HCT116 (cell line): ENCODE measurements around the gene TRIM62. TPM values are rescaled to one million over a fixed set of nuclear protein-coding genes. Genes with fewer than 3 reads are reported as not detected.

Experiments
- ATAC-seq: fragments of 200-7000 bp; cut with Tn5 transposase; 2 replicates; pipeline ENCODE4 v1.9.1; 2020; ENCODE audit warnings: mild to moderate bottlenecking, moderate library complexity
- BruUV-seq: library from RNA; stranded (reverse); fragments of 400-500 nt; replicated peaks from 2 replicates; lab custom pipeline; 2021; lab: Mats Ljungman, UMichigan
- CTCF ChIA-PET: fragments of 300-600 bp; sonication (Branson Sonifier 250); formaldehyde crosslinking; loops from one replicate; lab custom pipeline; 2021; ENCODE audit warnings: antibody characterized with exemption; lab: Charles Lee
- POLR2A ChIA-PET: fragments of 300-600, 350-600 bp; sonication (Branson Sonifier 250); formaldehyde crosslinking; loops from one replicate; lab custom pipeline; 2021; ENCODE audit warnings: antibody characterized with exemption; lab: Charles Lee
- RAD21 ChIA-PET, 2 experiments: fragments of 300-600 bp; sonication (Branson Sonifier 250); formaldehyde crosslinking; loops; one replicate each; lab custom pipeline; 2023; ENCODE audit warnings: low total read pairs in 2 of 2; ENCODE audit not compliant: uncharacterized antibody in 2 of 2, unreplicated experiment in 2 of 2, low non-redundant PET in 1 of 2; lab: Charles Lee
- DNase-seq: peaks from one replicate; pipeline ENCODE4 v3.0.0-alpha.2; 2010; ENCODE audit warnings: low read depth, low spot score
- H2AFZ ChIP-seq: fragments of 200-600 bp; shearing (Covaris generic), sonication (generic); 2 replicates; pipeline ENCODE4 v1.6.1; 2017; ENCODE audit warnings: low read depth, mixed run types, mixed read lengths, antibody characterized with exemption, low read length; ENCODE audit not compliant: poor library complexity, severe bottlenecking
- H3K27ac ChIP-seq: 2 replicates; pipeline ENCODE4 v1.5.1; 2012; ENCODE audit warnings: low read depth, low read length
- H3K27me3 ChIP-seq: fragments of 200-600 bp; sonication (generic); 2 replicates; pipeline ENCODE4 v1.6.1; 2016; ENCODE audit warnings: mixed run types, low read length, mixed read lengths; ENCODE audit not compliant: insufficient read depth
- H3K36me3 ChIP-seq, 2 experiments: fragments of 200-500 bp in 1 of 2; fragments of 200-600 bp in 1 of 2; sonication (Bioruptor generic) in 1 of 2; sonication (generic) in 1 of 2; 2 replicates each; pipeline versions ENCODE4 v1.5.1 to v1.6.1; 2014 to 2016; ENCODE audit warnings: low read length in 2 of 2, inconsistent platforms in 1 of 2, mixed read lengths in 1 of 2, mixed run types in 1 of 2; ENCODE audit not compliant: insufficient read depth in 2 of 2, control insufficient read depth in 1 of 2
- H3K4me1 ChIP-seq, 2 experiments: fragments of 200-600 bp in 1 of 2; sonication (generic) in 1 of 2; 2 replicates each; pipeline versions ENCODE4 v1.5.1 to v1.6.1; 2012 to 2017; ENCODE audit warnings: low read length in 2 of 2, inconsistent platforms in 1 of 2, mild to moderate bottlenecking in 1 of 2, mixed read lengths in 1 of 2, mixed run types in 1 of 2, moderate library complexity in 1 of 2; ENCODE audit not compliant: insufficient read depth in 2 of 2, control insufficient read depth in 1 of 2
- H3K4me2 ChIP-seq: fragments of 200-600 bp; sonication (generic); 2 replicates; pipeline ENCODE4 v1.6.1; 2017; ENCODE audit warnings: mixed run types, low read length, mixed read lengths
- H3K4me3 ChIP-seq, 2 experiments: fragments of 200-600 bp in 1 of 2; sonication (generic) in 1 of 2; replicated peaks in 1 of 2; 2 replicates each; pipeline ENCODE4 v1.5.1; 2011 to 2016; ENCODE audit warnings: low read length in 2 of 2, control low read depth in 1 of 2, low read depth in 1 of 2, mild to moderate bottlenecking in 1 of 2, mixed read lengths in 1 of 2, mixed run types in 1 of 2
- H3K79me2 ChIP-seq: fragments of 200-600 bp; sonication (generic); 2 replicates; pipeline ENCODE4 v1.6.1; 2017; ENCODE audit warnings: mild to moderate bottlenecking, mixed run types, low read length, moderate library complexity, mixed read lengths; ENCODE audit not compliant: insufficient read depth
- H3K9ac ChIP-seq: fragments of 200-600 bp; sonication (generic); 2 replicates; pipeline ENCODE4 v1.6.1; 2016; ENCODE audit warnings: low read length, mixed read lengths
- H3K9me2 ChIP-seq: fragments of 200-600 bp; sonication (generic), shearing (Covaris generic); 2 replicates; pipeline ENCODE4 v1.6.1; 2017; ENCODE audit warnings: mixed run types, mild to moderate bottlenecking, moderate library complexity; ENCODE audit not compliant: insufficient read depth
- H3K9me3 ChIP-seq, 2 experiments: fragments of 200-500 bp in 1 of 2; fragments of 200-600 bp in 1 of 2; sonication (Bioruptor generic) in 1 of 2; sonication (generic) in 1 of 2; 2 replicates each; pipeline ENCODE4 v1.6.1; 2014 to 2017; ENCODE audit warnings: low read length in 2 of 2, mixed read lengths in 2 of 2, inconsistent platforms in 1 of 2, low read depth in 1 of 2, mild to moderate bottlenecking in 1 of 2, mixed run types in 1 of 2, moderate library complexity in 1 of 2; ENCODE audit not compliant: control insufficient read depth in 1 of 2, insufficient read depth in 1 of 2
- H4K20me1 ChIP-seq: fragments of 200-600 bp; sonication (generic), shearing (Covaris generic); 2 replicates; pipeline ENCODE4 v1.6.1; 2017; ENCODE audit warnings: mixed run types, mild to moderate bottlenecking, moderate library complexity; ENCODE audit not compliant: insufficient read depth
- CBX3 ChIP-seq: IDR thresholded peaks from 2 replicates; pipeline ENCODE4 v1.6.1; 2012; ENCODE audit warnings: low read depth
- CEBPB ChIP-seq: IDR thresholded peaks from 2 replicates; pipeline ENCODE4 v1.6.1; 2012; ENCODE audit warnings: low read depth
- EGR1 ChIP-seq: IDR thresholded peaks from 2 replicates; pipeline ENCODE4 v1.6.1; 2012; ENCODE audit warnings: low read depth
- ELF1 ChIP-seq: IDR thresholded peaks from 2 replicates; pipeline ENCODE4 v1.6.1; 2012; ENCODE audit warnings: low read depth, borderline replicate concordance
- EZH2phosphoT487 ChIP-seq: fragments of 200-600 bp; IDR thresholded peaks from 2 replicates; pipeline ENCODE4 v1.6.1; 2018; ENCODE audit warnings: antibody characterized with exemption, borderline replicate concordance
- FOSL1 ChIP-seq: IDR thresholded peaks from 2 replicates; pipeline ENCODE4 v1.6.1; 2012; ENCODE audit warnings: low read depth
- JUND ChIP-seq: IDR thresholded peaks from 2 replicates; pipeline ENCODE4 v1.6.1; 2012
- POLR2A ChIP-seq: IDR thresholded peaks from 2 replicates; pipeline ENCODE4 v1.7.0; 2011; ENCODE audit warnings: borderline replicate concordance; ENCODE audit not compliant: insufficient read depth, insufficient read length; ENCODE audit errors: extremely low read depth
- POLR2AphosphoS5 ChIP-seq: IDR thresholded peaks from 2 replicates; pipeline ENCODE4 v1.6.1; 2011; ENCODE audit warnings: mild to moderate bottlenecking, low read depth, low read length, moderate library complexity
- RAD21 ChIP-seq: IDR thresholded peaks from 2 replicates; pipeline ENCODE4 v1.6.1; 2012; ENCODE audit warnings: low read depth, mild to moderate bottlenecking
- SIN3A ChIP-seq: IDR thresholded peaks from 2 replicates; pipeline ENCODE4 v1.6.1; 2012; ENCODE audit warnings: low read depth
- SRF ChIP-seq: IDR thresholded peaks from 2 replicates; pipeline ENCODE4 v1.6.1; 2012; ENCODE audit warnings: low read depth
- TCF7L2 ChIP-seq: IDR thresholded peaks from 2 replicates; pipeline ENCODE4 v1.7.0; 2011; ENCODE audit warnings: borderline replicate concordance, inconsistent platforms; ENCODE audit not compliant: insufficient read depth, insufficient read length; ENCODE audit errors: extremely low read depth
- YY1 ChIP-seq: IDR thresholded peaks from 2 replicates; pipeline ENCODE4 v1.6.1; 2011; ENCODE audit warnings: low read length, low read depth, moderate library complexity, mild to moderate bottlenecking; ENCODE audit not compliant: insufficient replicate concordance; ENCODE audit errors: extremely low read depth
- ZBTB33 ChIP-seq: IDR thresholded peaks from 2 replicates; pipeline ENCODE4 v1.6.1; 2011; ENCODE audit warnings: mild to moderate bottlenecking, low read length, moderate library complexity; ENCODE audit not compliant: insufficient replicate concordance; ENCODE audit errors: extremely low read depth
- ZNF274 ChIP-seq: fragments of 200-500 bp; sonication (Bioruptor generic); IDR thresholded peaks from 2 replicates; pipeline ENCODE4 v1.6.1; 2014; ENCODE audit warnings: mild to moderate bottlenecking, low read depth, low read length, inconsistent platforms
- intact Hi-C: fragments of 100-400 bp; cut with micrococcal nuclease; formaldehyde crosslinking; loops from 2 replicates; pipeline ENCODE4 v1.10.0; 2022
- total RNA-seq: library from RNA; stranded (reverse); gene quantifications from one replicate; pipeline ENCODE4 v1.2.1, GENCODE V29; 2021; ENCODE audit not compliant: unreplicated experiment
- TF ChIP-seq, protein P1 (sequence below): IDR thresholded peaks from 2 replicates; pipeline ENCODE4 v1.6.1; 2012; ENCODE audit warnings: low read depth

The TRIM62 gene
- total RNA-seq, 1 experiment from 2014 or later: 6.5 TPM

DNA sequence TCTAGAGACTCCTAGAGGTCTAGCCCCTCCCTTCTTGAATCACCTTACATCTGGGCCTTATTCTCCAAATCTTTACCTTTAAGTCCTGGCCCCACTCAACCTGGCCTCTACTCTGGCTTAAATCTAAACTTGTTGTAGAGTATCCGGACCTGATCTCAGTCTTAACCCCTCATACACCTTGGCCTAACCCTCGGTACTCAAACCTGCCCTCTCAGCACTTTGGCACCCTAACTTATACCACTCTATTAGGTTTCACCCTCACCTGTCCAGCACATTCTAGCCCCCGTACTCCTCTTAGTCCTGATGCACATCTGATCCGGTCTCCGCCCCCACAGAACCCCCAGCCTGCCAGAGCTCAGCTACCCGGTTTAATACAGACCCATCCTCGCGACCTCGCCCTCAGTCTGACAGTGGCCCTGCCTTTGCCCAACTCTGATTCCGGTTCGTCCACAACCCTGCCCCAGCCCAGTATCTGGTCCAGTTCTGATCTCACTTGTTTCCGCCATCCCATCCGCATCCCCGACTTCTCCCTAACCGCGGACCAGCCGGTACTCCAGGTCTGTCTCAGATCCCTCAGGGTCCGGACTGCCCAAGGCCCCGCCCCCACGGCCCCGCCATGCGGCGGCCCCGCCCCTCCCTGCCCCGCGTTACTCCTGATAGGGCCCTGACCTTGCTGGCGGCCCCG is 1.5 kb downstream of the TRIM62 start:
- CTCF ChIA-PET: interaction anchor here (0.6 to 1.6 kb wide), 5 partner anchors 13 to 147 kb away, joined by 3 to 5 read pairs (median 3); no protein-coding TSS in a partner anchor
- TF ChIP-seq SIN3A (no peak), ELF1 (no peak), YY1 (no peak), JUND (no peak), FOSL1 (no peak), EZH2phosphoT487 (no peak), ZBTB33 (no peak), CBX3 (no peak), SRF (no peak), EGR1 (no peak), POLR2A (no peak), ZNF274 (no peak), RAD21 (no peak), CEBPB (no peak), POLR2AphosphoS5 (no peak), TCF7L2 (no peak)
- TF ChIP-seq, protein P1, sequence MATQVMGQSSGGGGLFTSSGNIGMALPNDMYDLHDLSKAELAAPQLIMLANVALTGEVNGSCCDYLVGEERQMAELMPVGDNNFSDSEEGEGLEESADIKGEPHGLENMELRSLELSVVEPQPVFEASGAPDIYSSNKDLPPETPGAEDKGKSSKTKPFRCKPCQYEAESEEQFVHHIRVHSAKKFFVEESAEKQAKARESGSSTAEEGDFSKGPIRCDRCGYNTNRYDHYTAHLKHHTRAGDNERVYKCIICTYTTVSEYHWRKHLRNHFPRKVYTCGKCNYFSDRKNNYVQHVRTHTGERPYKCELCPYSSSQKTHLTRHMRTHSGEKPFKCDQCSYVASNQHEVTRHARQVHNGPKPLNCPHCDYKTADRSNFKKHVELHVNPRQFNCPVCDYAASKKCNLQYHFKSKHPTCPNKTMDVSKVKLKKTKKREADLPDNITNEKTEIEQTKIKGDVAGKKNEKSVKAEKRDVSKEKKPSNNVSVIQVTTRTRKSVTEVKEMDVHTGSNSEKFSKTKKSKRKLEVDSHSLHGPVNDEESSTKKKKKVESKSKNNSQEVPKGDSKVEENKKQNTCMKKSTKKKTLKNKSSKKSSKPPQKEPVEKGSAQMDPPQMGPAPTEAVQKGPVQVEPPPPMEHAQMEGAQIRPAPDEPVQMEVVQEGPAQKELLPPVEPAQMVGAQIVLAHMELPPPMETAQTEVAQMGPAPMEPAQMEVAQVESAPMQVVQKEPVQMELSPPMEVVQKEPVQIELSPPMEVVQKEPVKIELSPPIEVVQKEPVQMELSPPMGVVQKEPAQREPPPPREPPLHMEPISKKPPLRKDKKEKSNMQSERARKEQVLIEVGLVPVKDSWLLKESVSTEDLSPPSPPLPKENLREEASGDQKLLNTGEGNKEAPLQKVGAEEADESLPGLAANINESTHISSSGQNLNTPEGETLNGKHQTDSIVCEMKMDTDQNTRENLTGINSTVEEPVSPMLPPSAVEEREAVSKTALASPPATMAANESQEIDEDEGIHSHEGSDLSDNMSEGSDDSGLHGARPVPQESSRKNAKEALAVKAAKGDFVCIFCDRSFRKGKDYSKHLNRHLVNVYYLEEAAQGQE: no peak
- TF ChIP-seq, all 23 proteins: peak for 0
- ChIA-PET POLR2A (interaction anchor here (0.7 to 1.3 kb wide), 3 partner anchors 7 to 252 kb away, joined by 3 read pairs; no protein-coding TSS in a partner anchor), RAD21 (interaction anchor here in 1 of 2 experiments (0.6 kb wide), 1 partner anchor 363 kb away, joined by 7 read pairs; the partner anchor contains the start of genes S100PBP and YARS1)
- Histone ChIP-seq H3K9me3 (no peaks in the 10 kb centered on the region), H4K20me1 (no peaks in the 10 kb centered on the region), H3K9me2 (0 out of 2 replicates have a peak, but pooled peaks cover 5% of the 10 kb centered on the region), H2AFZ (no peak overlapping the region), H3K4me1 (peaks cover 7 to 25% of the 10 kb centered on the region in 2 experiments; a peak in 3 of 4 replicates), H3K27ac (no peak overlapping the region), H3K36me3 (no peaks in the 10 kb centered on the region), H3K27me3 (no peaks in the 10 kb centered on the region), H3K79me2 (no peaks in the 10 kb centered on the region), H3K4me3 (peak overlapping the region; percentile 34 to 49), H3K4me2 (peak overlapping the region; percentile 100), H3K9ac (peak overlapping the region; percentile 28)
- no peak for DNase-seq
- TSS peak; percentile 46 for BruUV-seq
- ATAC-seq: peak; percentile 88; the same call in 1 of the 2 replicates
- intact Hi-C loops: no loop called here
